ENCODE measurements around the gene SLC30A7.
"Not testable (repeated sequence)": the region's sequence is repeated elsewhere in the genome, so short reads cannot be mapped to it uniquely, and the experiment has no call there.

SLC30A7 gene

GRCh38 chr1:100866901-100867206 is 29.0 kb upstream of the SLC30A7 start:
- Histone ChIP-seq H3K4me3 (ENCODE audit: low read length in 2 of 2) (no peak overlapping the region), H3K27me3 (ENCODE audit: control insufficient read depth in 2 of 2, insufficient read depth in 2 of 2, low read length in 2 of 2) (no peaks in the 10 kb centered on the region), H3K9ac (ENCODE audit: low read depth in 1 of 2, low read length in 2 of 2) (no peak overlapping the region), H3K4me1 (ENCODE audit: control insufficient read depth in 2 of 2, insufficient read depth in 2 of 2, low read length in 2 of 2) (no peaks in the 10 kb centered on the region), H3K36me3 (ENCODE audit: control insufficient read depth in 2 of 2, insufficient read depth in 2 of 2, low read length in 2 of 2) (no peaks in the 10 kb centered on the region), H3K27ac (ENCODE audit: low read depth in 2 of 2, low read length in 2 of 2) (no peak overlapping the region), H3K9me3 (ENCODE audit: control insufficient read depth in 2 of 2, low read length in 2 of 2) (no peaks in the 10 kb centered on the region)

- H3K4me3 ChIP-seq (ENCODE audit: low read length in 2 of 2), result no peak overlapping the region
- H3K36me3 ChIP-seq (ENCODE audit: control insufficient read depth in 2 of 2, insufficient read depth in 2 of 2, low read length in 2 of 2), result no peaks in the 10 kb centered on the region
- no peaks in the 10 kb centered on the region for H3K9me3 ChIP-seq (ENCODE audit: control insufficient read depth in 2 of 2, low read length in 2 of 2)
- H3K27ac ChIP-seq (ENCODE audit: low read depth in 2 of 2, low read length in 2 of 2), result no peak overlapping the region
- no peaks in the 10 kb centered on the region for H3K27me3 ChIP-seq (ENCODE audit: control insufficient read depth in 2 of 2, insufficient read depth in 2 of 2, low read length in 2 of 2)
- H3K9ac ChIP-seq (ENCODE audit: low read depth in 1 of 2, low read length in 2 of 2), result no peak overlapping the region
- no peaks in the 10 kb centered on the region for H3K4me1 ChIP-seq (ENCODE audit: control insufficient read depth in 2 of 2, insufficient read depth in 2 of 2, low read length in 2 of 2)
Measured at GRCh38 chr1:100868364-100868995, 27.4 kb upstream of the SLC30A7 start.

- Histone ChIP-seq H3K9ac (ENCODE audit: low read depth in 1 of 2, low read length in 2 of 2) (no peak overlapping the region), H3K36me3 (ENCODE audit: control insufficient read depth in 2 of 2, insufficient read depth in 2 of 2, low read length in 2 of 2) (no peaks in the 10 kb centered on the region), H3K4me1 (ENCODE audit: control insufficient read depth in 2 of 2, insufficient read depth in 2 of 2, low read length in 2 of 2) (no peaks in the 10 kb centered on the region), H3K27ac (ENCODE audit: low read depth in 2 of 2, low read length in 2 of 2) (no peak overlapping the region), H3K27me3 (ENCODE audit: control insufficient read depth in 2 of 2, insufficient read depth in 2 of 2, low read length in 2 of 2) (no peaks in the 10 kb centered on the region), H3K4me3 (ENCODE audit: low read length in 2 of 2) (no peak overlapping the region), H3K9me3 (ENCODE audit: control insufficient read depth in 2 of 2, low read length in 2 of 2) (no peaks in the 10 kb centered on the region)
Measured at GRCh38 chr1:100869996-100870395, 25.9 kb upstream of the SLC30A7 start.

GRCh38 chr1:100874433-100874832 is 21.5 kb upstream of the SLC30A7 start:
- Histone ChIP-seq H3K9me3 (ENCODE audit: control insufficient read depth in 2 of 2, low read length in 2 of 2) (no peaks in the 10 kb centered on the region), H3K4me1 (ENCODE audit: control insufficient read depth in 2 of 2, insufficient read depth in 2 of 2, low read length in 2 of 2) (no peaks in the 10 kb centered on the region), H3K9ac (ENCODE audit: low read depth in 1 of 2, low read length in 2 of 2) (no peak overlapping the region), H3K36me3 (ENCODE audit: control insufficient read depth in 2 of 2, insufficient read depth in 2 of 2, low read length in 2 of 2) (no peaks in the 10 kb centered on the region), H3K4me3 (ENCODE audit: low read length in 2 of 2) (no peak overlapping the region), H3K27ac (ENCODE audit: low read depth in 2 of 2, low read length in 2 of 2) (no peak overlapping the region), H3K27me3 (ENCODE audit: control insufficient read depth in 2 of 2, insufficient read depth in 2 of 2, low read length in 2 of 2) (no peaks in the 10 kb centered on the region)

- no peaks in the 10 kb centered on the region for H3K4me1 ChIP-seq (ENCODE audit: control insufficient read depth in 2 of 2, insufficient read depth in 2 of 2, low read length in 2 of 2)
- H3K9me3 ChIP-seq (ENCODE audit: control insufficient read depth in 2 of 2, low read length in 2 of 2), result no peaks in the 10 kb centered on the region
- H3K4me3 ChIP-seq (ENCODE audit: low read length in 2 of 2), result no peak overlapping the region
- no peak overlapping the region for H3K9ac ChIP-seq (ENCODE audit: low read depth in 1 of 2, low read length in 2 of 2)
- no peak overlapping the region for H3K27ac ChIP-seq (ENCODE audit: low read depth in 2 of 2, low read length in 2 of 2)
- no peaks in the 10 kb centered on the region for H3K36me3 ChIP-seq (ENCODE audit: control insufficient read depth in 2 of 2, insufficient read depth in 2 of 2, low read length in 2 of 2)
- no peaks in the 10 kb centered on the region for H3K27me3 ChIP-seq (ENCODE audit: control insufficient read depth in 2 of 2, insufficient read depth in 2 of 2, low read length in 2 of 2)
Measured at GRCh38 chr1:100875228-100875627, 20.7 kb upstream of the SLC30A7 start.

- Histone ChIP-seq H3K27ac (ENCODE audit: low read depth in 2 of 2, low read length in 2 of 2) (no peak overlapping the region), H3K27me3 (ENCODE audit: control insufficient read depth in 2 of 2, insufficient read depth in 2 of 2, low read length in 2 of 2) (no peaks in the 10 kb centered on the region), H3K9me3 (ENCODE audit: control insufficient read depth in 2 of 2, low read length in 2 of 2) (no peaks in the 10 kb centered on the region), H3K9ac (ENCODE audit: low read depth in 1 of 2, low read length in 2 of 2) (no peak overlapping the region), H3K36me3 (ENCODE audit: control insufficient read depth in 2 of 2, insufficient read depth in 2 of 2, low read length in 2 of 2) (no peaks in the 10 kb centered on the region), H3K4me1 (ENCODE audit: control insufficient read depth in 2 of 2, insufficient read depth in 2 of 2, low read length in 2 of 2) (no peaks in the 10 kb centered on the region), H3K4me3 (ENCODE audit: low read length in 2 of 2) (no peak overlapping the region)
Measured at GRCh38 chr1:100876291-100876690, 19.6 kb upstream of the SLC30A7 start.

- Histone ChIP-seq H3K4me3 (ENCODE audit: low read length in 2 of 2) (no peak overlapping the region), H3K9ac (ENCODE audit: low read depth in 1 of 2, low read length in 2 of 2) (no peak overlapping the region), H3K27ac (ENCODE audit: low read depth in 2 of 2, low read length in 2 of 2) (no peak overlapping the region), H3K9me3 (ENCODE audit: control insufficient read depth in 2 of 2, low read length in 2 of 2) (no peaks in the 10 kb centered on the region), H3K36me3 (ENCODE audit: control insufficient read depth in 2 of 2, insufficient read depth in 2 of 2, low read length in 2 of 2) (no peaks in the 10 kb centered on the region), H3K27me3 (ENCODE audit: control insufficient read depth in 2 of 2, insufficient read depth in 2 of 2, low read length in 2 of 2) (no peaks in the 10 kb centered on the region), H3K4me1 (ENCODE audit: control insufficient read depth in 2 of 2, insufficient read depth in 2 of 2, low read length in 2 of 2) (no peaks in the 10 kb centered on the region)
Measured at GRCh38 chr1:100879422-100879821, 16.5 kb upstream of the SLC30A7 start.

GRCh38 chr1:100881687-100882086 is 14.2 kb upstream of the SLC30A7 start:
- no peaks in the 10 kb centered on the region for H3K4me1 ChIP-seq (ENCODE audit: control insufficient read depth in 2 of 2, insufficient read depth in 2 of 2, low read length in 2 of 2)
- H3K9ac ChIP-seq (ENCODE audit: low read depth in 1 of 2, low read length in 2 of 2), result no peak overlapping the region
- H3K4me3 ChIP-seq (ENCODE audit: low read length in 2 of 2), result no peak overlapping the region
- H3K27ac ChIP-seq (ENCODE audit: low read depth in 2 of 2, low read length in 2 of 2), result no peak overlapping the region
- H3K27me3 ChIP-seq (ENCODE audit: control insufficient read depth in 2 of 2, insufficient read depth in 2 of 2, low read length in 2 of 2), result no peaks in the 10 kb centered on the region
- no peaks in the 10 kb centered on the region for H3K9me3 ChIP-seq (ENCODE audit: control insufficient read depth in 2 of 2, low read length in 2 of 2)
- no peaks in the 10 kb centered on the region for H3K36me3 ChIP-seq (ENCODE audit: control insufficient read depth in 2 of 2, insufficient read depth in 2 of 2, low read length in 2 of 2)

- H3K9me3 ChIP-seq (ENCODE audit: control insufficient read depth in 2 of 2, low read length in 2 of 2), result no peaks in the 10 kb centered on the region
- H3K27me3 ChIP-seq (ENCODE audit: control insufficient read depth in 2 of 2, insufficient read depth in 2 of 2, low read length in 2 of 2), result no peaks in the 10 kb centered on the region
- no peak overlapping the region for H3K4me3 ChIP-seq (ENCODE audit: low read length in 2 of 2)
- no peak overlapping the region for H3K27ac ChIP-seq (ENCODE audit: low read depth in 2 of 2, low read length in 2 of 2)
- no peaks in the 10 kb centered on the region for H3K36me3 ChIP-seq (ENCODE audit: control insufficient read depth in 2 of 2, insufficient read depth in 2 of 2, low read length in 2 of 2)
- H3K4me1 ChIP-seq (ENCODE audit: control insufficient read depth in 2 of 2, insufficient read depth in 2 of 2, low read length in 2 of 2), result no peaks in the 10 kb centered on the region
- no peak overlapping the region for H3K9ac ChIP-seq (ENCODE audit: low read depth in 1 of 2, low read length in 2 of 2)
Measured at GRCh38 chr1:100882698-100883097, 13.2 kb upstream of the SLC30A7 start.

- Histone ChIP-seq H3K27me3 (ENCODE audit: control insufficient read depth in 2 of 2, insufficient read depth in 2 of 2, low read length in 2 of 2) (no peaks in the 10 kb centered on the region), H3K27ac (ENCODE audit: low read depth in 2 of 2, low read length in 2 of 2) (no peak overlapping the region), H3K4me1 (ENCODE audit: control insufficient read depth in 2 of 2, insufficient read depth in 2 of 2, low read length in 2 of 2) (no peaks in the 10 kb centered on the region), H3K9ac (ENCODE audit: low read depth in 1 of 2, low read length in 2 of 2) (no peak overlapping the region), H3K4me3 (ENCODE audit: low read length in 2 of 2) (no peak overlapping the region), H3K9me3 (ENCODE audit: control insufficient read depth in 2 of 2, low read length in 2 of 2) (no peaks in the 10 kb centered on the region), H3K36me3 (ENCODE audit: control insufficient read depth in 2 of 2, insufficient read depth in 2 of 2, low read length in 2 of 2) (no peaks in the 10 kb centered on the region)
Measured at GRCh38 chr1:100883963-100884362, 11.9 kb upstream of the SLC30A7 start.

GRCh38 chr1:100889007-100889406 is 6.9 kb upstream of the SLC30A7 start:
- H3K4me3 ChIP-seq (ENCODE audit: low read length in 2 of 2); H3K4me1 ChIP-seq (ENCODE audit: control insufficient read depth in 2 of 2, insufficient read depth in 2 of 2, low read length in 2 of 2); H3K36me3 ChIP-seq (ENCODE audit: control insufficient read depth in 2 of 2, insufficient read depth in 2 of 2, low read length in 2 of 2); H3K27ac ChIP-seq (ENCODE audit: low read depth in 2 of 2, low read length in 2 of 2); H3K9me3 ChIP-seq (ENCODE audit: control insufficient read depth in 2 of 2, low read length in 2 of 2); H3K9ac ChIP-seq (ENCODE audit: low read depth in 1 of 2, low read length in 2 of 2); H3K27me3 ChIP-seq (ENCODE audit: control insufficient read depth in 2 of 2, insufficient read depth in 2 of 2, low read length in 2 of 2): not testable (repeated sequence)

All from mucosa of rectum (tissue), 2 donors.